Activated CD4-positive, alpha-beta T cell treated with anti-CD3 and anti-CD28 coated beads, Interleukin-2, Interleukin-6, amounts not matched to agents 100 ng/mL and 50 ng/mL, durations not matched to agents 16 hours and 8 hours (primary cell): ENCODE results near the gene MYH6.
"Not testable (repeated sequence)": the region's sequence is repeated elsewhere in the genome, so short reads cannot be mapped to it uniquely, and the experiment has no call there.

Experiments used
- DNase-seq: peaks from one replicate; pipeline ENCODE4 v3.0.0-alpha.2; 2020

Gene MYH6

GRCh38 chr14:23407516-23408306 lies at the start of gene MYH6:
Gene MYH6, minus strand, starts transcription at chr14:23408273. Its CDS starts 1,050 bp downstream, at chr14:23407223.
- DNase-seq, result no peak

GRCh38 chr14:23456883-23457586 lies 49.0 kb upstream of the MYH6 start:
- DNase-seq, result not testable (repeated sequence)

GRCh38 chr14:23454445-23454856 lies 46.4 kb upstream of the MYH6 start:
- no peak for DNase-seq

GRCh38 chr14:23452237-23452636 lies 44.2 kb upstream of the MYH6 start:
- DNase-seq, result no peak

- DNase-seq, result no peak
Observed at GRCh38 chr14:23450379-23450778, 42.3 kb upstream of the MYH6 start.

- DNase-seq, result no peak
Observed at GRCh38 chr14:23449314-23449713, 41.2 kb upstream of the MYH6 start.

GRCh38 chr14:23447361-23448350 lies 39.6 kb upstream of the MYH6 start:
- no peak for DNase-seq

- DNase-seq, result no peak
Observed at GRCh38 chr14:23446291-23446851, 38.3 kb upstream of the MYH6 start.

GRCh38 chr14:23445773-23446172 lies 37.7 kb upstream of the MYH6 start:
- no peak for DNase-seq

GRCh38 chr14:23444314-23444713 lies 36.2 kb upstream of the MYH6 start:
- DNase-seq, result no peak

GRCh38 chr14:23443881-23444280 lies 35.8 kb upstream of the MYH6 start:
- DNase-seq, result no peak

- no peak for DNase-seq
Observed at GRCh38 chr14:23443411-23443812, 35.3 kb upstream of the MYH6 start.

GRCh38 chr14:23442721-23443356 lies 34.8 kb upstream of the MYH6 start:
- DNase-seq, result no peak

GRCh38 chr14:23441076-23441475 lies 33.0 kb upstream of the MYH6 start:
- DNase-seq, result no peak

- no peak for DNase-seq
Observed at GRCh38 chr14:23439107-23439835, 31.2 kb upstream of the MYH6 start.

GRCh38 chr14:23438101-23438971 lies 30.3 kb upstream of the MYH6 start:
- no peak for DNase-seq

GRCh38 chr14:23437133-23438100 lies 29.3 kb upstream of the MYH6 start:
- no peak for DNase-seq

GRCh38 chr14:23436327-23437132 lies 28.5 kb upstream of the MYH6 start:
- DNase-seq, result no peak
